Measurements from ENCODE around the gene GC. TPM values are rescaled to one million over a fixed set of nuclear protein-coding genes. Genes with fewer than 3 reads are reported as not detected.

Gene GC
- total and polyA plus RNA-seq, 7 donors: not detected

GRCh38 chr4:71711044-71711984 is 72.6 kb downstream of the GC start:
- no peaks in the 10 kb centered on the region for H3K36me3 ChIP-seq
- no peaks in the 10 kb centered on the region for H3K4me1 ChIP-seq
- no peaks in the 10 kb centered on the region for H3K9me3 ChIP-seq
- no peak for DNase-seq
- intact Hi-C loops (cut with DNase I): loop anchor here (10.0 kb wide), 1 partner anchor 1057 kb away; no protein-coding TSS in a partner anchor
- TF ChIP-seq CTCF (IDR thresholded peaks at IDR 0.05) (no peak), EP300 (IDR thresholded peaks at IDR 0.05) (no peak), POLR2A (IDR thresholded peaks at IDR 0.05) (no peak), POLR2AphosphoS5 (IDR thresholded peaks at IDR 0.05) (no peak)
- no peak overlapping the region for H3K27ac ChIP-seq
- no peak overlapping the region for H3K4me3 ChIP-seq
- WGBS, 2 donors: 6 to 52% methylated on average over 2 of the region's 2 CpGs
- H3K27me3 ChIP-seq: no peaks in the 10 kb centered on the region

DNA sequence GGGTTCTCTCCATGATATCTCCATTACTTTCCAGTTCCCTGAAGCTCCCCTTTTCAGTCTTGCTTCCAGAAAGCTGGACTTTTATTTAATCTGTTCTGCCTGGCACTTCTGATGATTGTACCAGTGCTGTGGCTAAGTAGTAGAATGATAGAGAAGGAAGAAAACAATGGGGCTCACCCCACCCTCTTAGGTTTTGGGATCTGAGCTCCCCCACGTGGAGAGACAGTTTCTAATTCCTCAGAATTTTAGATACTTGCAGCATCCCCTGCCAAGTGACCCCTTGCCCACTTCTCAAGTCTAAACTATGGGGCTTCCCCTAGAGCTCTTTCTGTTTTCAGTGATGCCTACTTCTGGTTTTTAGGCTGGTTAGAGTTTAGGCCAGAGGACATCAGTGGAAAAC is 73.9 kb downstream of the GC start:
- TF ChIP-seq EP300 (IDR thresholded peaks at IDR 0.05): no peak
- no peak for TF ChIP-seq POLR2AphosphoS5 (IDR thresholded peaks at IDR 0.05)
- TF ChIP-seq POLR2A (IDR thresholded peaks at IDR 0.05): no peak
- no peak for TF ChIP-seq CTCF (IDR thresholded peaks at IDR 0.05)
- no peaks in the 10 kb centered on the region for H3K36me3 ChIP-seq
- no peaks in the 10 kb centered on the region for H3K9me3 ChIP-seq
- WGBS, 2 donors: 16 to 20% methylated on average over 1 of the region's 1 CpG
- H3K27ac ChIP-seq: no peak overlapping the region
- DNase-seq: no peak
- intact Hi-C loops (cut with DNase I): loop anchor here (10.0 kb wide), 1 partner anchor 1055 kb away; no protein-coding TSS in a partner anchor
- H3K4me1 ChIP-seq: no peaks in the 10 kb centered on the region
- no peaks in the 10 kb centered on the region for H3K27me3 ChIP-seq
- no peak overlapping the region for H3K4me3 ChIP-seq

- Histone ChIP-seq H3K4me3 (no peak overlapping the region), H3K36me3 (no peaks in the 10 kb centered on the region), H3K4me1 (no peaks in the 10 kb centered on the region), H3K9me3 (no peaks in the 10 kb centered on the region), H3K27me3 (no peaks in the 10 kb centered on the region), H3K27ac (no peak overlapping the region)
- TF ChIP-seq POLR2AphosphoS5 (IDR thresholded peaks at IDR 0.05) (no peak), POLR2A (IDR thresholded peaks at IDR 0.05) (no peak), EP300 (IDR thresholded peaks at IDR 0.05) (no peak), CTCF (IDR thresholded peaks at IDR 0.05) (no peak)
- intact Hi-C loops (cut with DNase I): no loop called here
- DNase-seq: no peak
- WGBS, 2 donors: 92 to 97% methylated on average over 2 of the region's 2 CpGs
Observed at GRCh38 chr4:71698141-71698540, 85.7 kb downstream of the GC start.

DNA sequence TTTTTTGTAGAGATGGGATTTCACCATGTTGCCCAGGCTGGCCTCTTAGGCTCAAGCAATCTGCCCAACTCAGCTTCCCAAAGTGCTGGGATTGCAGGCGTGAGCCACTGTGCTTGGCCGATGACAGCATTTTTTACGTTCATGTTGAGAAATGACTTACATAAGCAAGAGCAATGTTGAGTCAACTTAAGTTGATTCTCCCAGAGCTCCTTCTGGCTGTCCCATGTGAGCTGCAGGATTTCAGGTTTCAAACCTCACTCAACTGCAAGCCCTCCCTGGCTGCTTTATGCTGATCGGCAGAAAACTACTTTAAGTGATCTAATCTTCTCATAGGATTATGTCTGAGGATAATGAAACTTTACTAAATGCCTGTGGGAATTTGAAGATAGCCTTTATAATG is 86.8 kb downstream of the GC start:
- TF ChIP-seq EP300 (IDR thresholded peaks at IDR 0.05): no peak
- TF ChIP-seq POLR2A (IDR thresholded peaks at IDR 0.05): no peak
- TF ChIP-seq CTCF (IDR thresholded peaks at IDR 0.05): no peak
- TF ChIP-seq POLR2AphosphoS5 (IDR thresholded peaks at IDR 0.05): no peak
- 93 to 95% methylated on average over 4 of the region's 4 CpGs for WGBS, 2 donors
- intact Hi-C loops (cut with DNase I): no loop called here

More for the DNA sequence above, 86.8 kb downstream of the GC start:
- H3K4me3 ChIP-seq: no peak overlapping the region
- H3K27ac ChIP-seq: no peak overlapping the region
- H3K27me3 ChIP-seq: no peaks in the 10 kb centered on the region
- DNase-seq: no peak
- H3K36me3 ChIP-seq: no peaks in the 10 kb centered on the region
- H3K4me1 ChIP-seq: no peaks in the 10 kb centered on the region
- H3K9me3 ChIP-seq: no peaks in the 10 kb centered on the region

Measured in sigmoid colon (tissue), 7 donors.